SKM-1 (cell line): ENCODE data around the gene PLXNA4.

Experiments used
- DNase-seq: peaks from one replicate; lab custom pipeline; 2025; ENCODE audit not compliant: unreplicated experiment; lab: John Stamatoyannopoulos, UW

PLXNA4 gene

GRCh38 chr7:132480534-132480933 lies 95.7 kb downstream of the PLXNA4 start:
- no peak for DNase-seq

- DNase-seq: no peak
Observed at GRCh38 chr7:132476541-132476940, 99.7 kb downstream of the PLXNA4 start.

- DNase-seq: no peak
Observed at GRCh38 chr7:132475669-132476116, 100.6 kb downstream of the PLXNA4 start.

- DNase-seq: no peak
Observed at GRCh38 chr7:132475037-132475668, 101.1 kb downstream of the PLXNA4 start.

GRCh38 chr7:132472463-132473120 lies 103.7 kb downstream of the PLXNA4 start:
- DNase-seq: no peak

GRCh38 chr7:132471515-132471914 lies 104.8 kb downstream of the PLXNA4 start:
- DNase-seq: no peak

- no peak for DNase-seq
Observed at GRCh38 chr7:132469681-132470080, 106.6 kb downstream of the PLXNA4 start.

GRCh38 chr7:132469264-132469663 lies 107.0 kb downstream of the PLXNA4 start:
- no peak for DNase-seq

GRCh38 chr7:132466367-132466766 lies 109.9 kb downstream of the PLXNA4 start:
- no peak for DNase-seq

- no peak for DNase-seq
Observed at GRCh38 chr7:132465516-132465915, 110.8 kb downstream of the PLXNA4 start.

GRCh38 chr7:132464740-132465139 lies 111.5 kb downstream of the PLXNA4 start:
- no peak for DNase-seq

- no peak for DNase-seq
Observed at GRCh38 chr7:132463922-132464321, 112.3 kb downstream of the PLXNA4 start.

GRCh38 chr7:132462478-132462877 lies 113.8 kb downstream of the PLXNA4 start:
- DNase-seq: no peak

GRCh38 chr7:132461032-132461592 lies 115.2 kb downstream of the PLXNA4 start:
- DNase-seq: no peak

GRCh38 chr7:132458729-132459128 lies 117.5 kb downstream of the PLXNA4 start:
- DNase-seq: no peak

GRCh38 chr7:132457658-132458057 lies 118.6 kb downstream of the PLXNA4 start:
- no peak for DNase-seq

GRCh38 chr7:132456418-132456817 lies 119.9 kb downstream of the PLXNA4 start:
- no peak for DNase-seq

GRCh38 chr7:132455378-132455777 lies 120.9 kb downstream of the PLXNA4 start:
- DNase-seq: no peak

- DNase-seq: no peak
Observed at GRCh38 chr7:132453826-132454225, 122.4 kb downstream of the PLXNA4 start.

GRCh38 chr7:132451161-132451560 lies 125.1 kb downstream of the PLXNA4 start:
- DNase-seq: no peak

- no peak for DNase-seq
Observed at GRCh38 chr7:132450696-132451095, 125.6 kb downstream of the PLXNA4 start.

- DNase-seq: no peak
Observed at GRCh38 chr7:132450188-132450587, 126.1 kb downstream of the PLXNA4 start.
